ENCODE results near the gene SUFU.

SUFU gene

GRCh38 chr10:102645388-102645740 lies 141.6 kb downstream of the SUFU start:
- Histone ChIP-seq H2AFZ (ENCODE audit: low read depth) (peak overlapping the region; percentile 47; the same call in 1 of the 2 replicates), H4K20me1 (ENCODE audit: insufficient read depth) (peaks cover 11% of the 10 kb centered on the region)

GRCh38 chr10:102645741-102646609 lies 142.2 kb downstream of the SUFU start:
- Histone ChIP-seq H3K4me2 (peak overlapping the region; percentile 96), H3K4me1 (ENCODE audit: low read depth, poor library complexity, severe bottlenecking) (peaks cover 53% of the 10 kb centered on the region), H3K36me3 (ENCODE audit: insufficient read depth) (no peaks in the 10 kb centered on the region), H4K20me1 (ENCODE audit: insufficient read depth) (peaks cover 11% of the 10 kb centered on the region), H3K79me2 (ENCODE audit: insufficient read depth, low read depth) (peaks cover 73% of the 10 kb centered on the region), H3K4me3 (IDR thresholded peaks at IDR 0.05; ENCODE audit: insufficient read depth, low read depth, low read length) (no peak overlapping the region), H3K9ac (peak overlapping the region; percentile 95), H3K27ac (peak overlapping the region; percentile 98), H2AFZ (ENCODE audit: low read depth) (0 out of 2 replicates have a peak overlapping the region, but pooled peaks have one; percentile 47), H3K27me3 (ENCODE audit: insufficient read depth, low read depth) (no peaks in the 10 kb centered on the region)
- TF ChIP-seq CTCF (conservative IDR thresholded peaks at IDR 0.05; ENCODE audit: low read depth, low read length) = no peak

More at GRCh38 chr10:102645388-102645740, 141.6 kb downstream of the SUFU start:
- peaks cover 47% of the 10 kb centered on the region for H3K4me1 ChIP-seq (ENCODE audit: low read depth, poor library complexity, severe bottlenecking)
- TF ChIP-seq CTCF (conservative IDR thresholded peaks at IDR 0.05; ENCODE audit: low read depth, low read length) = no peak
- peaks cover 67% of the 10 kb centered on the region for H3K79me2 ChIP-seq (ENCODE audit: insufficient read depth, low read depth)
- no peaks in the 10 kb centered on the region for H3K27me3 ChIP-seq (ENCODE audit: insufficient read depth, low read depth)
- H3K27ac ChIP-seq = peak overlapping the region; percentile 98
- no peak overlapping the region for H3K4me3 ChIP-seq (IDR thresholded peaks at IDR 0.05; ENCODE audit: insufficient read depth, low read depth, low read length)
- peak overlapping the region; percentile 96 for H3K4me2 ChIP-seq
- H3K9ac ChIP-seq = peak overlapping the region; percentile 95
- no peaks in the 10 kb centered on the region for H3K36me3 ChIP-seq (ENCODE audit: insufficient read depth)

GRCh38 chr10:102646610-102647442 lies 143.1 kb downstream of the SUFU start:
- H3K27ac ChIP-seq = peak overlapping the region; percentile 98; the same call in 1 of the 2 replicates
- H3K27me3 ChIP-seq (ENCODE audit: insufficient read depth, low read depth) = no peaks in the 10 kb centered on the region
- H2AFZ ChIP-seq (ENCODE audit: low read depth) = no peak overlapping the region
- H3K4me1 ChIP-seq (ENCODE audit: low read depth, poor library complexity, severe bottlenecking) = peaks cover 55% of the 10 kb centered on the region
- no peaks in the 10 kb centered on the region for H3K36me3 ChIP-seq (ENCODE audit: insufficient read depth)
- TF ChIP-seq CTCF (conservative IDR thresholded peaks at IDR 0.05; ENCODE audit: low read depth, low read length) = no peak
- H3K9ac ChIP-seq = peak overlapping the region; percentile 95; the same call in 1 of the 2 replicates
- peak overlapping the region; percentile 96 for H3K4me2 ChIP-seq
- H3K4me3 ChIP-seq (IDR thresholded peaks at IDR 0.05; ENCODE audit: insufficient read depth, low read depth, low read length) = no peak overlapping the region
- peaks cover 81% of the 10 kb centered on the region for H3K79me2 ChIP-seq (ENCODE audit: insufficient read depth, low read depth)
- H4K20me1 ChIP-seq (ENCODE audit: insufficient read depth) = peaks cover 11% of the 10 kb centered on the region

GRCh38 chr10:102647443-102648268 lies 143.9 kb downstream of the SUFU start:
- TF ChIP-seq CTCF (conservative IDR thresholded peaks at IDR 0.05; ENCODE audit: low read depth, low read length) = no peak
- H3K27me3 ChIP-seq (ENCODE audit: insufficient read depth, low read depth) = no peaks in the 10 kb centered on the region
- no peak overlapping the region for H3K9ac ChIP-seq

More at GRCh38 chr10:102647443-102648268, 143.9 kb downstream of the SUFU start:
- H3K36me3 ChIP-seq (ENCODE audit: insufficient read depth) = no peaks in the 10 kb centered on the region
- peaks cover 63% of the 10 kb centered on the region for H3K4me1 ChIP-seq (ENCODE audit: low read depth, poor library complexity, severe bottlenecking)
- no peak overlapping the region for H3K4me3 ChIP-seq (IDR thresholded peaks at IDR 0.05; ENCODE audit: insufficient read depth, low read depth, low read length)
- peak overlapping the region; percentile 96; the same call in 1 of the 2 replicates for H3K4me2 ChIP-seq
- H4K20me1 ChIP-seq (ENCODE audit: insufficient read depth) = peaks cover 11% of the 10 kb centered on the region
- H2AFZ ChIP-seq (ENCODE audit: low read depth) = no peak overlapping the region
- H3K79me2 ChIP-seq (ENCODE audit: insufficient read depth, low read depth) = peaks cover 88% of the 10 kb centered on the region
- H3K27ac ChIP-seq = no peak overlapping the region
